ENCODE results near the gene STRIP1.

DNA sequence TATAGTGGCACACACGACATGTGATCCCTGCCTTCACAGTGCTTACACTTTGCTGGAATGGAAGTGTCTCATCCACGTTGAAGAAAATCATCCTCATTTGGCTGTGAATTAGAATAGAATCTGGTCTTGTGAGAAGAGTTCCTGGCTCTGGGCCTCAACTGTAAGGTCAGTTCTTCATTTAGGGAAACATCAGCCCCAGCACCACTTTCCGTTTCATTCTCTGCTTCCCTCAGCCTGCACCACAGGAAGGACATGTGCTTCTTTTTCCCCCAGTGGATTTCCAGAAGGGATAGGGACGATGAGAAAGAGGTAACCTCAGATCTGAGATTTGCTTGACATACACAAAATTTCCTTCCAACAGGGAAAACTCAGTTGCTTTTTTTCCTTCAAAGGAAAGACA, 39.7 kb downstream of the STRIP1 start:
- TF ChIP-seq TCF7 (IDR thresholded peaks at IDR 0.05; ENCODE audit: borderline replicate concordance) (no peak), KDM1A (IDR thresholded peaks at IDR 0.05; ENCODE audit: borderline replicate concordance) (no peak), EZH2 (IDR thresholded peaks at IDR 0.05; ENCODE audit: borderline replicate concordance, control insufficient read depth, low read depth, low read length) (no peak), SP1 (IDR thresholded peaks at IDR 0.05; ENCODE audit: low read depth, low read length) (no peak)
- TF ChIP-seq, protein P1, sequence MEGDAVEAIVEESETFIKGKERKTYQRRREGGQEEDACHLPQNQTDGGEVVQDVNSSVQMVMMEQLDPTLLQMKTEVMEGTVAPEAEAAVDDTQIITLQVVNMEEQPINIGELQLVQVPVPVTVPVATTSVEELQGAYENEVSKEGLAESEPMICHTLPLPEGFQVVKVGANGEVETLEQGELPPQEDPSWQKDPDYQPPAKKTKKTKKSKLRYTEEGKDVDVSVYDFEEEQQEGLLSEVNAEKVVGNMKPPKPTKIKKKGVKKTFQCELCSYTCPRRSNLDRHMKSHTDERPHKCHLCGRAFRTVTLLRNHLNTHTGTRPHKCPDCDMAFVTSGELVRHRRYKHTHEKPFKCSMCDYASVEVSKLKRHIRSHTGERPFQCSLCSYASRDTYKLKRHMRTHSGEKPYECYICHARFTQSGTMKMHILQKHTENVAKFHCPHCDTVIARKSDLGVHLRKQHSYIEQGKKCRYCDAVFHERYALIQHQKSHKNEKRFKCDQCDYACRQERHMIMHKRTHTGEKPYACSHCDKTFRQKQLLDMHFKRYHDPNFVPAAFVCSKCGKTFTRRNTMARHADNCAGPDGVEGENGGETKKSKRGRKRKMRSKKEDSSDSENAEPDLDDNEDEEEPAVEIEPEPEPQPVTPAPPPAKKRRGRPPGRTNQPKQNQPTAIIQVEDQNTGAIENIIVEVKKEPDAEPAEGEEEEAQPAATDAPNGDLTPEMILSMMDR (IDR thresholded peaks at IDR 0.05 in 2 of 3, conservative IDR thresholded peaks at IDR 0.05 in 1 of 3; ENCODE audit: control insufficient read depth in 2 of 3, extremely low read depth in 1 of 3, insufficient read depth in 1 of 3, low read depth in 3 of 3, low read length in 3 of 3) = no peak
